GM18873 (cell line): ENCODE data around the gene SPHK1.
"Not testable (repeated sequence)": the region's sequence is repeated elsewhere in the genome, so short reads cannot be mapped to it uniquely, and the experiment has no call there.

Experiments
- ATAC-seq: cut with Tn5 transposase; IDR thresholded peaks from one replicate; pipeline ENCODE4 v1.9.1; 2021; ENCODE audit warnings: mild to moderate bottlenecking, moderate library complexity, moderate number of reproducible peaks; ENCODE audit not compliant: unreplicated experiment, low FRiP score

SPHK1 gene, protein sequence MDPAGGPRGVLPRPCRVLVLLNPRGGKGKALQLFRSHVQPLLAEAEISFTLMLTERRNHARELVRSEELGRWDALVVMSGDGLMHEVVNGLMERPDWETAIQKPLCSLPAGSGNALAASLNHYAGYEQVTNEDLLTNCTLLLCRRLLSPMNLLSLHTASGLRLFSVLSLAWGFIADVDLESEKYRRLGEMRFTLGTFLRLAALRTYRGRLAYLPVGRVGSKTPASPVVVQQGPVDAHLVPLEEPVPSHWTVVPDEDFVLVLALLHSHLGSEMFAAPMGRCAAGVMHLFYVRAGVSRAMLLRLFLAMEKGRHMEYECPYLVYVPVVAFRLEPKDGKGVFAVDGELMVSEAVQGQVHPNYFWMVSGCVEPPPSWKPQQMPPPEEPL

DNA sequence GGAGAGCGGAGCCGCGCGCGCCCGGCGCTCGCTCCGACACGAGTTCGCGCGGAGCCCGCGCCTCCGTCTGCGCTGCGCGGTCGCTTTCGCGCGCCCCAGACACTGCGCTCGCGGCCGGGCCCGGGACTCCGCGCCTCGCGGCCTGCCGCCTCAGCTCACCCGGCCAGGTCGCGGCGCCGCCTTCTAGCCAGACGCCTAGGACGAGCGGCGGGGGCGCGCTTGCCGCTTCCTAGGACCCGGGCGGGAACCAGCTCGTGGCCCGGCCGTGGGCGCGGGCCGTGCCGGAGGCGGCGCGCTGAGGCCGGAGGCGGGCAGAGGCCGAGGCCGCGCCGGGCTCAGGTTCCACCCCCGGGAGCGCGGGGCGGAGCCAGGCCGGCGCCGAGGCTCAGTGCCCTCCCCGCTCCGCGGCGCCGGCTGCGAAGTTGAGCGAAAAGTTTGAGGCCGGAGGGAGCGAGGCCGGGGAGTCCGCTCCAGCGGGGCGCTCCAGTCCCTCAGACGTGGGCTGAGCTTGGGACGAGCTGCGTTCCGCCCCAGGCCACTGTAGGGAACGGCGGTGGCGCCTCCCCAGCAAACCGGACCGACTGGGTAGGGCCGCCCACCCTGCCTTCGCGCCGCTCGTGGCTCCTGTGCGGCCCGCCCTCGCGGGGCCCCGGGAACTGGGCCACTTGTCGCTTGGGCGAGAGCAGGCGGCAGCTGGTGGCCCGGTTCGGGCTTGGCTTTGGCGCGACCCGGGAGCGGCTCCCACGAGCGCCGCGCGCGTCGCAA lies at the start of gene SPHK1:
SPHK1 (plus strand) TSS at position 388 of the 765 bp plus-strand sequence. CDS start 1,036 bp downstream, outside the sequence.
- no peak for ATAC-seq

DNA sequence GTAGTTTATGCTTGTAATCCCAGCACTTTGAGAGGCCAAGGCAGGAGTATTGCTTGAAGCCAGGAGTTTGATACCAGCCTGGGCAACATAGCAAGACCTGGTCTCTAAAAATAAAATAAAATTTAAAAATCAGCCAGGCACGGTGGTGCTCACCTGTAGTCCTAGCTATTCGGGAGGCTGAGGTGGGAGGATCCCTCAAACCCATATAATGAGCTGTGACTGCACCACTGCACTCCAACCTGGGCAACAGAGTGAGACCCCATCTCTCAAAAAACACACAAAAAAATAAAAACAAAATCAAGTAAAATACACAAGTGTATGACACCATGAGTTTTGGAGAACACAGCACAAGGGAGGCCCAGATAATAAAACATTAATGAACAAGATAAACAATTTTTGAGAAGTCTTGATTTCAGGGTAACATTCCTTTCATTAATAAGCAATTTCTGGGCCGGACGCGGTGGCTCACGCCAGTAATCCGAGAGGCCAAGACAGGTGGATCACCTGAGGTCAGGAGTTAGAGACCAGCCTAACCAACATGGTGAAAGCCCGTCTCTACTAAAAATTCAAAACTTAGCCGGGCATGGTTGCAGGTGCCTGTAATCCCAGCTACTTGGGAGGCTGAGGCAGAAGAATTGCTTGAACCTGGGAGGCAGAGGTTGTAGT lies 48.6 kb upstream of the SPHK1 start:
- ATAC-seq: no peak

DNA sequence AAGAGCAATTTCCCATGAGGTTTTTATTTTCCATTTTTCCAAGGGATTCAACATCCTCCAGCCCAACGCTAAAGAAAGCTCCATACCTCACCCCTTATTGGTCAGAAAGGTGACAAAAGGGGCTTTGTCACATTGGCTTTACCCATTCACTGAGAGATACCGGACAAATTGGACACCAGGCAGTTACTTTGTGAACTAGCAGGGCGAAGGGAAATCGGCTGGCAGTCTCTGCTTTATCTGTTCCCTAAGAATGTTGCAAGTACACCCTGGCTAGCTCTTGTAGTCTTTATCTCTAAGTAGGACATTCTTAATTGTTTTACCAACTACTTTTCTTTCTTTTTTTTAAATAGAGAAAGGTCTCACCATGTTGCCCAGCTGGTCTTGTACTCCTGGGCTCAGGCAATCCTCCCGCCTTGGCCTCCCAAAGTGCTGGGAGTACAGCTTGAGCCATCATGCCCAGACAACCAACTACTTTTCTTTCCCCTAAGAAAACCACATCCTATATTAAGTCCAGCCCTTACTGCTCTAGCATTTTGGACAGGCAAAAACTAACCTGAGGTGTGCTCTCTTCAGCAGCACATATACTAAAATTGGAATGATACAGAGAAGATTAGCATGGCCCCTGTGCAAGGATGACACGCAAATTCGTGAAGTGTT lies 47.5 kb upstream of the SPHK1 start:
- no peak for ATAC-seq

DNA sequence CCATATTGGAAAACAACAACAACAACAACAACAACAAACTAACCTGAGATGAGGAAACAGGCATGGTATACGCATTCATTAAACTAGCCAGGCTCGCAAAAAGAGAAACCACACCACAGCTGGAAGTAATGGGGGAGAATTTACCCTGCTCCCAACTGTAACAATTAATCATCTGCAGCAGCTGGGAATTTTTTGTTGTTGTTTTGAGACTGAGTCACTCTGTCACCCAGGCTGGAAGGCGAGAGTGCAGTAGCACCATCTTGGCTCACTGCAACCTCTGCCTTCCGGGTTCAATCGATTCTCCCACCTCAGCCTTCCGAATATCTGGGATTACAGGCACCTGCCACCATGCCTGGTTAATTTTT lies 47.0 kb upstream of the SPHK1 start:
- no peak for ATAC-seq

DNA sequence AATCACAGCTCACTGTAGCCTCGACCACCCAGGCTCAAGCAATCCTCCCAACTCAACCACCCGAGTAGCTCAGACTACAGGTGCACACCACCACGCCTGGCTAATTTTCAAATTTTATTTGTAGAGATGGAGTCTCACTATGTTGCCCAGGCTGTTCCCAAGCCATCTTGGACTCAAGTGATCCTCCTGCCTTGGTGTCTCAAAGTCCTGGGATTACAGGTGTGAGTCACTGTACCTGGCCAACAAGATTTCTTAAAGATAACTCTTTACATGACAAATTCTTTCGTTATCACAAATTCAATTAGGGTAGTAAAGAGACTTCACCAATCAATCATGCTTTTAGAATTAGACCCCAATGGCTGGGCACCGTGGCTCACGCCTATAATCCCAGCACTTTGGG lies 43.1 kb upstream of the SPHK1 start:
- ATAC-seq: no peak

DNA sequence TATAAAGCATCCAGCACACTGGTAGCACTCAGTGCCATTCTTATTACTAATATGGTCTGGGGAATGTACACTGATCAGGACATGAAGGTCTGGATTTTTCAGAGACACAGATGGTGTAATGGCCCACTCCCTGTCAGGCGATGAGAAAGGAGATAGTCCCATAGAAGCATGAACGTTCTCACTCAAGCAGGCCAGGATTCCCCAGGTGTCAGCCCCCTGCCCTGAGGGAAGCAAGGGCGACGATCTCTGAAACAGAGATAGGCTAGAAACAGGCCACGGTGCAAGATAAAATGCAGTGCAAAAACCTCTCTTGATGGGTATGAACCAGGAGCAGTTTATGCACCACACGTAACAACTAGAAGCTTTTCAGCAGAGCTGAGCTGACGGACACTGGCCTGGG lies 41.3 kb upstream of the SPHK1 start:
- no peak for ATAC-seq

DNA sequence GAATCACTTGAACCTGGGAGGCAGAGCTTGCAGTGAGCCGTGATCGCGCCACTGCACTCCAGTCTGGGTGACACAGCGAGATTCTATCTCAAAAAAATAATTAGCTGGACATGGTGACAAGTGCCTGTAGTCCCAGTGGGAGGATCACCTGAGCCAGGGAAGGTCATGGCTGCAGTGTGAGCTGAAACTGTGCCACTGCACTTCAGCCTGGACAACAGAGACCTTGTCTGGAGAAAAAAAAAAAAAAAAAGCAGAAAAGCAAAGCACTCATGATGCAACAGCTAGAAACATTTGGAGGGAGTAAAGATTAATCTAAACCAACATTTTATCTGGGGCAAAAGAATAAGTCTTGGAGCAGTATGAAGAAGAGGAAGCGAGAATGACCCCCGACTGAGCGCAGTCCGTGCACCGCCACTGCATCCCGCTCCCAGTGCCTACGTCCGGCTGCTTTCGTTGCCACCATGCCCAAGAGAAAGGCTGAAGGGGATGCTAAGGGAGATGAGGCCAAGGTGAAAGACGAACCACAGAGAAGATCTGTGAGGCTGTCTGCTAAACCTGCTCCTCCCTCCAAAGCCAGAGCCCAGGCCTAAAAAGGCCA lies 38.9 kb upstream of the SPHK1 start:
- ATAC-seq: no peak

DNA sequence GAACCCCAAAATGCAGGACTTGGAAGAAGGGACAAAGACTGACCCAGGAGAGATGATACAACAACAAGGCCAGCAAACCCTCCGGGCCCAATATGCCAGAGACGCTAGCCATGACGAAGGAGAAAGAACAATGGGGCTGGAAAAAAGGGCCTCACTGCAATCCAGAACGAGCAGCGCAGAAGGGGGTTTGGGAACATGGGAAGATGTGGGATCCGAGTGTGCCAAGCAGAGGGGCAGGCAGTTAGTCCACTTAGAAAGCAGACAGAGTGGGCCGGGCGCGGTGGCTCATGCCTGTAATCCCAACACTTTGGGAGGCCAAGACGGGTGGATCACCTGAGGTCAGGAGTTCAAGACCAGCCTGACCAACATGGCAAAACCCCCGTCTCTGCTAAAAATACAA lies 37.5 kb upstream of the SPHK1 start:
- not testable (repeated sequence) for ATAC-seq

DNA sequence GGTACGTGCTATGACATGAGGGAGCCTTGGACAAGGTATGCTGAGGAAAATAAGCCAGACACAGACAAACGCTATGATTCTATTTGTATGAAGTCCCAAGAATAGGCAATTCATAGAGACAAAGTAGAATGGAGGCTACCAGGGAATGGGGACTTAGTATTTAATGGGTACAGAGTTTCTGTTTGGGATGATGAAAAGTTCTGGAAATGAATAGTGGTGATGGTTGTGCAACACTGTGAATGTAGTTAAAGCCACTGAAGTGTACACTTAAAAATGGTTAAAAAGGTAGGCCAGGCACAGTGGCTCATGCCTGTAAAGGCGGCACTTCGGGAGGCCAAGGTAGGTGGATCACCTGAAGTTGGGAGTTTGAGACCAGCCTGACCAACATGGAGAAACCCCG lies 33.9 kb upstream of the SPHK1 start:
- no peak for ATAC-seq

DNA sequence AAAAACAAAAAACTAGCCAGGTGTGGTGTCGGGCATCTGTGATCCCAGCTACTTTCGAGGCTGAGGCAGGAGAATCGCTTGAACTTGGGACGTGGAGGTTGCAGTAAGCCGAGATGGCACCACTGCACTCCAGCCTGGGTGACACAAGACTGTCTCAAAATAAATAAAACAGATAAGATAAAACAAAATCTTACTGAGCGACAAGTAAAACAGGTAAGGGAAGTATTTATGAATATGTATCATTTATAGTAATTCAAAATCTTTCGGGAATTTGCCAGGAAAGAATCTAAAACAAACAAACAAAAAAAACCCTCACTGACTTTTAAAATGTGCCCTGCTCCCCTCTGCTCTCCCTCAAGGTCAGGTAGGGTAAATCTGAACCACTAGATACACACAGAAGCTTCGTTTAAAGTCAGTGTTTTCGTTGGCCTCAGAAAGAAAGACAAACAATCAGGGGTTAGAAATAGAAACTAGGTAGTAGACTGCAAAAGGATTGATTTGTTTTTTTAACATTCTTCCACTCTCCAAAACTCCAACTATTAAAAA lies 32.8 kb upstream of the SPHK1 start:
- no peak for ATAC-seq

DNA sequence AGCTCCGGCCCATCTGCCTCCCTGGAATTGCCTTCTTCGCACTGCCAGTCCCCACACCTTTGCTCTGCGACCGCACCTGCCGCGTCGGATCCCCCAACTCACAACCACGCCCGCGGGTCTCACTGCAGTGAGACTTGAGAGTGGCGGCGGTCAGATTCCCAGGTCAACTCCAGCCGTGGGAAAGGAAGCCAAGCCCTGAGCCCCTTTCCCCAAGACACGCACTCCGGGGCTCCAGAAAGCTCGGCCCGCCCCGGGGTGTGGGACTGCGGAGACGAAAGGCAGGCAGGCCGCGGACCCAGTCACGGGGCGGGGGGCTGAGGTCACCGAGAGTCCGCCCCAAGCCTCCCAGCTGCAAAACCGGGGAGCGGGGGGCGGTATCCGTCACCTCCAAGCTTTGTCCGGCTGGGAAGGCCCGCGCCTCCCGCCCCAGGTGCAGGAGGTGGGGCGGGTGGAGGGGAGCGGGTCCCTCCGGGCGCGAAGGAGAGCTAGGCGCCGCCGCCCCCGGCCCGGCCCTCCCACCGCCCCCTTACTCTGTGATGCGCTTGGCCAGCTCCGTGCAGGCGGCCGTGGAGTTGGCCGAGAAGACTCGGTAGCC lies 31.3 kb upstream of the SPHK1 start:
- ATAC-seq: peak; percentile 8

DNA sequence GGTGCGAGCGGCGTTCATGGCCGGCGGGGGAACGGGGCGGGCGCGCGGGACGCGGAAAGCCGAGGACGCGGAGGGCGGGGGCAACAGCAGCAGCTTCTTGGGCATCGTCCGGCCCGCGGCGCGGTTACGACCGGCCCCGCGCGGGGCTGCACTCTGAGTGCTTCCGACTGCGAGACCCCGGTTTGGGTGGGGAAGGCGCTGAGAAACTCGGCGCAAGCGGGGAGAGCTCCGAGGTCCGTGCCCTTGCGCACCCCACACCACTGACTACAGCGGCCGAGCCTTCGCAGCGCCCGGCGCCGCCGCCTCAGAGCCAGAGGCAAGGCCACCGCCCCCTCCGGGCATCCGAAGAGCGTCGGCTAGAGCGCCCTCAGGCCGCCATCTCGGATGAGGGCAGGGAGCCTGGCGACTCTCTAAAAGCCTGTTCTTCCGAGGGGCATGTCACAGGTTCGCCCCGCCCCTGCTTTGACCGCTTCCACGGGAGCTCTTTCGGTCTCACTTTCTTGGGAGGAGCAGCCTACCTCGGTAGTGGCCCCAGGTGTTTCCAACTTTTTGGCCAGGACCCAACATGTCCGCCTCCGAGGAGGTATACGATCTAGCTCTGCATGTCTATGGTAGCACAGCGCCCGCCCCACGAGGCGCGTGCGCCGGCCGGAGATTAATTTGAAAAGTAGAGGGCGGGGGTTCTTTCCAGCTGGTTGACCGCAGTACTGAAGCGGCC lies 30.7 kb upstream of the SPHK1 start, which contains the start of gene PRPSAP1:
PRPSAP1 (minus strand) TSS at position 318 of the 718 bp plus-strand sequence; CDS start at position 105, 213 bp downstream.
- ATAC-seq: peak; percentile 76

DNA sequence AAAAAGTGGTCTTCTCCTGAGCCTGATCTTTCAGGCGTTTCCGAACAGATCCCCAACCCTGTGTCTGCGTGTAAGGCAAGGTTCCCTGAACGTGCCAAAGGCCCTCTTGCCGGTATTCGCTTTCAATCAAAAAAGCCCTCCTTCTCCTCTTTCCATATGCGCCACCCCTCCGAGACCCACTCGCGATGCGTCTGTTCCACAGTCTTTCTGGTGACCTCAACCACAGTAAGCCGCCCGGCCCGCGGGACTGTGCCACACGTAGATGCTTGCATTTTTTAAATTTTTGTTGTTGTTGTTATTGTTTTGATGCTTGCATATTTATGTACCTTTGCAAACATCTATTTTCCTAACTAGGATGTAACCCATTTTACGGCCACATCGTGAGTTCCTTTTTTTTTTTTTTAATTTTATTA lies 30.1 kb upstream of the SPHK1 start:
- no peak for ATAC-seq

DNA sequence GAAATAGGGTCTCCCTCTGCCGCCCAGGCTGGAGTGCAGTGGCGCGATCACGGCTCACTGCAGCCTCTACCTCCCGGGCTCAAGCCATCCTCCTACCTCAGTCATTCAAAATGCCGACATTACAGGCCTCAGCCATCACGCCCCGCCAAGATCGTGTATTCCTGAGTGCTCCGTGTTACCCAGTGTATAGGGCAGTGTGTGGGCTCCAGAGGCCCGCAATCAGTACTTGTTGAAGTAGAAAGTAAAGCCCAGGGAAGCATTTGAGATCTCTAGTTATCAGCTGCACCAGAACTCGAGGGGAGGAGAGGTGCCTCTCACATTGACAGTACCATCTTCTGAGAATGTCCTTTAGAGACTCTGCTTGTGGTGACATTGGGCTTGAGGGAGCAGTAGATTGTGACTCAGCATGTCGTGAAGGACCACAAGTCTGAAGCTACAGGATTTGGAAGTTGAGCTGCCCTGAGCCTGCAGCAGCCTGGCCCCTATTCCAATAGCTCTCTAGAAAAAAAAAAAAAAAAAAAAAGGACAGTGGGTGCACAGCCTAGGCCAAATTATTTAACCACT lies 29.6 kb upstream of the SPHK1 start:
- ATAC-seq: no peak

DNA sequence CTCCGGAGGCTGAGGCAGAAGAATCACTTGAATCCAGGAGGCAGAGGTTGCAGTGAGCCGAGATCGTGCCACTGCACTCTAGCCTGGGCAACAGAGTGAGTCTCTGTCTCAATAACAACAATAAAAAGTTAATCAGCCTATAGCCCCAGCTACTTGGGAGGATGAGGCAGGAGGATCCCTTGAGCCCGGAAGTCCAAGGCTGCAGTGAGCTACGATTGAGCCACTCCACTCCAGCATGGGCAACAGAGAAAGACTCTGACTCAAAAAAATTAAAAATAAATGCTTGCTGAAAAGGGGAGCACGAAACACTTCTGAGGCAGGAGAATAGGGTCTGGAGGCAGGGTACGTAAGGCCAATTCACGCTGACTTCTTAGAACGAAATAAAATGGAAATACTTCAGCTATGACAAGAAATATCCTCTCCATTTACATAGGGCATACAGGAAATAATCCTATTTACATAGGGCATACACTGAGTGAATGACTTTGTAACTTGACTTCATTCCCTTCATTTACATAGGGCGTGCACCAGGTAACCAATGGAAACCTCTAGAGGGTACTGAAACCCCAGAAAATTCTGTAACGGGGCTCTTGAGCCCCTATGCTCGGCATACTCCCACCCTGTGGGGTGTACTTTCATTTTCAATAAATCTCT lies 27.5 kb upstream of the SPHK1 start:
- ATAC-seq: no peak

DNA sequence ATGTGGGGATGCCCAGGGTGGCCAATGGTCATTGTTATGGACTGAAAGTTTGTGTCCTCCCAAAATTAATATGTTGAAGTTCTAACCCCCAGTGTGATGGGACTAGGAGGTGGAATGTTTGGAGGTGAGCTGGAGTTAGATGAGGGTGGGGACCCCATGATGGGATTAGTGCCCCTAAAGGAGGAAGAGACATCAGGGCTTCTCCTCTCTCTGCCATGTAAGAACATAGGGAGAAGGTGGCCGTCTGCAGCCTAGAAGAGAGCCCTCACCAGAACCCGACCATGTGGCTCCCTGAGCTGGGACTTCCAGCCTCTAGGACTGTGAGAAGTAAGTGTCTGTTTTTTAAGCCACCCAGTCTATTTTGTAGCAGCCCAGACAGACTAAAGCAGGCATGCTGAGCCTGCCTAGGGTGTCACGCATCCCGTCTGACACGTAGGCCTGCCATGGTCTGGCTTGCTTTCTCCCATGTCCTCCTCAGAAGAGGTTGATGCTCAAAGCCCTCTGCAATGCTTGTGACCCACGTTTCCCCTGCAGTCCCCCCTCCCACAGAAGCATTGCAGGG lies 26.7 kb upstream of the SPHK1 start:
- no peak for ATAC-seq

DNA sequence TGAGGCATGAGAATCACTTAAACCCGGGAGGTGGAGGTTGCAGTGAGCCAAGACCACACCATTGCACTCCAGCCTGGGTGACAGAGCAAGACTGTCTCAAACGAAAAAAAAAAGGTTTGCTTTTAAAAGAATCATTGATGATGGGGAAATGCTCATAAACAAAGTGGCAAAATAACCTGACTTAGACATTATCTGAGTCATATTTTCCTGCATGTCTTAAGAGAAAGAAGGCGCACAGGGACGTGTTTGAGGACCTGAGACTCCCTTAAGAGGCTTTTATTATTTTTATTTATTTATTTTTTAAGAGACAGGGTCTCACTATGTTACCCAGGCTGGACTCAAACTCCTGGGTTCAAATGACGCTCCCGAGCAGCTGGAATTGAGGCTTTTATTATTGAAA lies 25.0 kb upstream of the SPHK1 start:
- no peak for ATAC-seq

DNA sequence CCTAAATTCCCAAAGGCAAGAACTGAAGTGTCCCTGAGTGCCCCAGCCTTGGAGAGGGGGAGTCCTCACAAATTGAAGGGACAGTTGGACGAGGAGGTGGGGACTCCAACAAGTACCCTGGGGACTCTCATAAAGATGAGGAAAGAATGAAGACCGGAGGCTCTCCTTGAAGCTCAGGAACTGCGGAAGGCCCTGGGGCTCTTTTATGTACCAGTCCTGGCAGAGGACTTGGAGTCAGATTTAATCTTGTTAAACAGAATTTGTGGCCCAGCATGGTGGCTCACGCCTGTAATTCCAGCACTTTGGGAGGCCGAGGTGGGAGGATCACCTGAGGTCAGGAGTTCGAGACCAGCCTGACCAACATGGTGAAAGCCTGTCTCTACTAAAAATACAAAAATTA lies 24.6 kb upstream of the SPHK1 start:
- ATAC-seq: not testable (repeated sequence)
